Stimulated activated CD4-positive, alpha-beta T cell treated with anti-CD3 and anti-CD28 coated beads, Interleukin-12 subunit alpha, Interleukin-12 subunit beta, amount 100 ng/mL, for 24 hours (primary cell): Measurements from ENCODE around the gene EPHB1.

ENCODE experiments used
- DNase-seq, 2 experiments: peaks; one replicate each; pipeline ENCODE4 v3.0.0-alpha.2; 2020; ENCODE audit warnings: low read depth in 2 of 2

Gene EPHB1

GRCh38 chr3:135133905-135134683 is 339.0 kb downstream of the EPHB1 start:
- DNase-seq, result no peak

GRCh38 chr3:135134684-135135075 is 339.6 kb downstream of the EPHB1 start:
- no peak for DNase-seq

- DNase-seq, result no peak
Measured at GRCh38 chr3:135135445-135135844, 340.4 kb downstream of the EPHB1 start.

GRCh38 chr3:135136361-135137100 is 341.5 kb downstream of the EPHB1 start:
- DNase-seq, result no peak

GRCh38 chr3:135137296-135137695 is 342.2 kb downstream of the EPHB1 start:
- no peak for DNase-seq

GRCh38 chr3:135138776-135139175 is 343.7 kb downstream of the EPHB1 start:
- DNase-seq, result no peak

GRCh38 chr3:135140591-135140990 is 345.5 kb downstream of the EPHB1 start:
- no peak for DNase-seq

- DNase-seq, result no peak
Measured at GRCh38 chr3:135141160-135141559, 346.1 kb downstream of the EPHB1 start.

GRCh38 chr3:135141672-135142071 is 346.6 kb downstream of the EPHB1 start:
- no peak for DNase-seq

- DNase-seq, result no peak
Measured at GRCh38 chr3:135142530-135142929, 347.5 kb downstream of the EPHB1 start.

GRCh38 chr3:135143474-135143873 is 348.4 kb downstream of the EPHB1 start:
- DNase-seq, result no peak

GRCh38 chr3:135145581-135145980 is 350.5 kb downstream of the EPHB1 start:
- no peak for DNase-seq

- no peak for DNase-seq
Measured at GRCh38 chr3:135147657-135148056, 352.6 kb downstream of the EPHB1 start.

- DNase-seq, result no peak
Measured at GRCh38 chr3:135148398-135149020, 353.4 kb downstream of the EPHB1 start.

- DNase-seq, result no peak
Measured at GRCh38 chr3:135149707-135150681, 354.9 kb downstream of the EPHB1 start.

GRCh38 chr3:135154186-135154585 is 359.1 kb downstream of the EPHB1 start:
- no peak for DNase-seq

GRCh38 chr3:135155228-135155627 is 360.2 kb downstream of the EPHB1 start:
- no peak for DNase-seq

GRCh38 chr3:135155791-135156190 is 360.7 kb downstream of the EPHB1 start:
- DNase-seq, result no peak

GRCh38 chr3:135157045-135157740 is 362.1 kb downstream of the EPHB1 start:
- no peak for DNase-seq

GRCh38 chr3:135158520-135158919 is 363.5 kb downstream of the EPHB1 start:
- DNase-seq, result no peak

- DNase-seq, result no peak
Measured at GRCh38 chr3:135159681-135160247, 364.7 kb downstream of the EPHB1 start.
